HT-29 (cell line): Measurements from ENCODE around the gene PRG3. TPM values are rescaled to one million over a fixed set of nuclear protein-coding genes. Genes with fewer than 3 reads are reported as not detected.

Experiments used
- DNase-seq: peaks from one replicate; pipeline ENCODE4 v3.0.0-alpha.2; 2015; ENCODE audit warnings: low spot score
- total RNA-seq: library from RNA; depleted of rRNA; stranded (reverse); fragments of >200 nt; shearing (Covaris generic); gene quantifications from 2 replicates; pipeline ENCODE4 v1.2.3, GENCODE V29; 2014; rRNA removed

The PRG3 gene, protein sequence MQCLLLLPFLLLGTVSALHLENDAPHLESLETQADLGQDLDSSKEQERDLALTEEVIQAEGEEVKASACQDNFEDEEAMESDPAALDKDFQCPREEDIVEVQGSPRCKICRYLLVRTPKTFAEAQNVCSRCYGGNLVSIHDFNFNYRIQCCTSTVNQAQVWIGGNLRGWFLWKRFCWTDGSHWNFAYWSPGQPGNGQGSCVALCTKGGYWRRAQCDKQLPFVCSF
- total RNA-seq: not detected in 2 replicates

DNA sequence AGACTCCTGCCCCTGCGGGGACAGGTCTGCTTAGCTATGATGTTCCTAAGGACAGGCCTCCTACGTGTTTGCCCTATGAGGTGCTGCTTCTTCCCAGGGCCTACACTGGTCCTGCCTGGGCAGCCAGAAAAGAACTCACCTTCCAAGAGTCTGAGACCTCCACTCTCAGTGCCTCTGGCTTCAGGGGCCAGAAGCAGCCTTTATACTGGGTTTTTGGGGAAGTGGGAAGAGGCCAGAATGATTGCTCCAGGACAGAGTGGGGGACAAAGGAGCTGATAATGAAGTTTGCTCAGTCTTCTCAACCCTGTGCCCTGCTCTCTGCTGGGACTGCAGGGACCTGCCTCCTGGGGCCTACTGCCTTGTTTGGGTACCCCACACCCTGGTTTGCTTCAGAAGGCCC lies at the start of gene PRG3:
Gene PRG3, minus strand, starts transcription at position 176 of the 400 bp plus-strand sequence. CDS start 442 bp downstream, outside the sequence.
- no peak for DNase-seq

DNA sequence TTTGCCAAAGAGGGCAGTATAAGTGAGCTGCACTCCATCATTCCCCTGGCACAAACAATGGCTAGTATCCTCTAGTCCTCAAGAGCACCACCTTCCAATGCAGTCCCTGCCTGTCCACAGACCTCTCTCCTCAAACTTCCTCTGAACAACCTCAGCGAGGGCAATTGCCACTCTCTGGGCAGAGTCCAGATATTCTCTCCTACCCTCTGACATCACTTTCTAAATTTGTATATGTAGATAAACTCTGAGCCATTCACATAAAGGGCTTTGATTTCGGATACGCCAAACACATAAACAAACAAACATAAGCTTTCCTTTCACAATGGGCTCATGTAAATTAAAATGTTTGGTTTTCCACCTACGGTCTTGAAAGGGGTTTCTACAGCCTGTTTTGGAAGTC lies 49.0 kb upstream of the PRG3 start:
- no peak for DNase-seq

DNA sequence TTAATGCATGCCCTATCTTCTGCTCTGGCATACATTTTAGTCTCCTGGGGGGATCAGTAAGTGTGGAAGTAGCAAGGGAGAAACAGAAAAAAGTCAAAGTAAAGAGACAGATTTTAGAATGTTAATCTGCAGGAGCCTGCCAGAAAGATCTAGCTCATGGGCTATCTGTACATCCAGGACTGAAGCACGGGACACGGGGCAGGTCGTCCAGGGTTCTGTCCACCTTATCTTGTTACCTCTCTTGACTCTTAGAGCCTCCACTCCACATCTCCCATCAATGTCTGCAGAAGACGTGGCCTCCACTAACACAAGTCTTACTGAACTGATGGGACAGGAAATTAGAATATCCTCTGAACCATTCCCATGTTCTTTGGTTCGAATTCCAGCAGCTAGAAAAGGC lies 47.7 kb upstream of the PRG3 start:
- DNase-seq: no peak

- DNase-seq: no peak
Measured at GRCh38 chr11:57427727-57428082, 46.8 kb upstream of the PRG3 start.

DNA sequence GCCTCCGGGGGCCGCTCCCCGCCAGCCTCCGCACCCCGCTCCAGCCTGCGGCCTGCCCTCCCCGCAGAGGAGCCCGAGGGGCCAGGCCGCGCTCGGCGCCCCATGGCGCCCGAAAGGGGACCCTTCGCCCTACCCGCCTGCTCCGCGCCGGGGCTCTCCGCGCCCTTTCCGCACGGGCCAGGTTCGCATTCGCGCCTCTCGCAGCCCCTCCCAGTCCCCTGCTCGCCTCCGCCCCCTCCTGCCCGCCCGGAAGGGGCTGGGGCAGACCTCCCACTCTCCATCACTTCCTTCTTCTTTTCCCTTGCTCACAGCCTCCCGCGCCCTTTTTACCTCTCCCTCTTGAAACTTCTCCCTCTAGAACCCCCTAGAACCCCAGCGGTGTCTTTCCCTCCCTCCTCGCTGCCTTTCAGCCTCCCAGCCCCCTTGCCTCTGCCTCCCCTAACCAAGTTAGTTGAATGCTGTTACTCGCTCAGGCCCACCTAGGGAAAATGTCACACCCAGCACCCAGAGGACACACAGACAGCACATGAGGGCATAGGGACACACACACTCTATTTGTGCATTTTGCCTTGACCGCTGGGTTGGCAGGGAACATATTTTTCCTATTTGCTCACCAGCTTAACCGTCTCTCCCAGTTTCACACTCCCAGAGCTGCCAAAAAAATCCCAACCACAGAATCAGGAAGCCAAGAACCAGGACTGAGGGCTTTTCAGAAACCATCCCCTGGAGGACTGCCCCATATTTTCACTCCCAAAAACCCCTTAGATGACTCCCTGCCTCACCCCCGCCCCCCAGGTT lies 46.2 kb upstream of the PRG3 start, which contains the start of gene SLC43A3:
Gene SLC43A3, minus strand, starts transcription at position 193 of the 798 bp plus-strand sequence. CDS start 949 bp downstream, outside the sequence.
- DNase-seq: no peak

DNA sequence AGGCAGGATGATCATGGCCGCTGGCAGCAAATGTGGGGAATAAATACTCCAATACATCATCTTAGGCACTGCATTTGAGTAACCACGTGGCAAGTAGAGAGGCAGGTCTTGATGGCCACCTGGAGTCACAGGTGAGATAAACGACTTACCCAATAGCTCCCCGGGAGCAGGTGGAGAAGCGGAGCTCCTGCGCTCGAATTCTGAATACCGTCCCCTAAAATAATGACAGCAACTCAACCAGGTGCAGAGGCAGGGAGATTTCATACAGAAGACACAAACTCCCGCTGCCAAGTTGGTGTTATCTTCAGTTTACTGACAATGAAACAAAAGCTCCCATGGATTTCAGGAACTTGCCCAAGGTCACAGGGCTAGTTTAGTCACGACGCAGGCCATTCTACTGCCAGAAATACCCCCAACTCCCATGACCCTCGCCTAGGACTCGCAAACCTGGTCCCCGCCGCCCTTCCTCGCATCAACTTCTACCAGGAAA lies 45.5 kb upstream of the PRG3 start:
- DNase-seq: no peak

DNA sequence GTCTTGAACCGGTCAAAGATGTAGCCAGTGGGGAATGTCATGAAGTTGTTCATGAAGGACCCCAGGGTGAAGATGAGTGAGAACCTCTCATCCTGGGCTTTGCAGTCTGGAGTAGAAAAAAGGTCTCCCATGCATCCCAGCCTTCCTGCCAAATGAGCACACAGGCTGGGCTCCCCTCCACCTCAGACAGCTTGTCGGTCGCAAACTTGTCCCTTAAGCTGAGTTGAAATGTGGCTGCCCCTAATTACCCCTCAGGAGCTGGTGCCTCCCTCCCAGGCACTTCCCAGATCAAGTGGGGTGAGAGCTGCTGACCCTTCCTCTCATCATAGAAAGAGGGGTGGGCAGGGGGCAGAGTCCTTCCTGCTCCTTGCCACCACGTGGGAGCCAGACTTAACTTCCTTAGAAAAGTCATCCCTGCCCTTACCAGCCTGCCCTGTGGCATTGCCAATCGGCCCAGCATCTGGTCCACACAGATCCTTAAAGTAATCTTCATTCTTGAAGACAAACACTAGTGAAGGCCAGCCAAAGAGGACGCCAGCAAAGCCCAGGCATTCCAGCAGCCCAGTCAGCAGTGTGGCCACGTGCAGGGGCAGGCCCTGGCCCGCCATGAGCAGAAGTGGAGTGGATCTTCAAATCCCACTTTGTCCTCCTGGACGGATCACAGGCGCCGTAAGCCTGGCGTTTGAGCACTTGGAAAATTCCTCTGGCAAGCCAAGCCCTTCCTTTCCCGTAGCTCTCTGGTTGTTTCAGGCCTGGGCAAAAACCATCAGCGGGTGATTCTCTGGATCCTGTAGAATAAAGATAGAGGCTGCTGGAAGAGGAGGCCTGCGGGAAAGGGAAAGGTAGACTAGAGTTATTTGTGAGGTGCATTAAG lies 44.9 kb upstream of the PRG3 start:
- DNase-seq: no peak

GRCh38 chr11:57424792-57425564 lies 44.0 kb upstream of the PRG3 start:
- DNase-seq: no peak

GRCh38 chr11:57424137-57424791 lies 43.3 kb upstream of the PRG3 start:
- DNase-seq: no peak

DNA sequence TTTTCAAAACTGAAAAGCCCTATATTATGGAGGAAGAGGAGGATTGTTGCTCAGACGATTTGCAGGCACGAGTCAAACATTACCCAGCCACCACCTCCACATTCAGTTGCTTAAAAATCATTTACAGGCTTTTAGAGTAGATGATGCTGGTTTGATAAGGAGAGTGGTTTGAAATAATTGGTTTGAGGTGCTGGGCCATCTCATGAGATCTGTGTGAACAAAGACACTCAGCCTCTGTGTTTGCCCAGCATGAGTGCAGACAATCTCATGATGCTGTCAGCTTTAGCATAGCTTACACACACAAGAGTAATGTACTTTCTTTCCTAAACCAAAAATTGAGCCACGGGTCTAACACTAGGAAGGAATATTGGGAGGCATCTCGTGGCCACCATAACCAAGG lies 41.7 kb upstream of the PRG3 start:
- DNase-seq: no peak

GRCh38 chr11:57421805-57422204 lies 40.9 kb upstream of the PRG3 start:
- DNase-seq: no peak

GRCh38 chr11:57421066-57421465 lies 40.1 kb upstream of the PRG3 start:
- no peak for DNase-seq

DNA sequence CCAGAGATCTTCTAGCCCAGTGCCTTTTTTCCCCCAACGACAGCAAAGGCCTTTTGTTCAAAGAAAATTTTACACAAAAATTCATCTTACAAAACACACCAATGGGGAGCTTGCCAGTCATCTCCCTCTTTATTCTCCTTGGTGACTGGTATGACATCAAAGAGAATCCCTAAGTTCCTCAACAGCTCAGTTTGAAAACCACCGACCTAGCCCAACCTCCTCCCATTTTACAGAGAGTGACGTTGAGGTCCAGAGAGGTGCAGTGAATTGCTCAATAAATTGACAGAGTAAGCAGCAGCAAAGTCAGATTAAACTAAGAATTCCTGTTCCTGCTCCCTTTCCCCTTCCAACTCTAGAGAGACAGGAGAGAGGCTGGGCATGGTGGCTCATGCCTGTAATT lies 38.2 kb upstream of the PRG3 start:
- no peak for DNase-seq

- no peak for DNase-seq
Measured at GRCh38 chr11:57418131-57418530, 37.2 kb upstream of the PRG3 start.

- DNase-seq: no peak
Measured at GRCh38 chr11:57417056-57417455, 36.1 kb upstream of the PRG3 start.

- DNase-seq: no peak
Measured at GRCh38 chr11:57416436-57416835, 35.5 kb upstream of the PRG3 start.

- no peak for DNase-seq
Measured at GRCh38 chr11:57414612-57415212, 33.8 kb upstream of the PRG3 start.

DNA sequence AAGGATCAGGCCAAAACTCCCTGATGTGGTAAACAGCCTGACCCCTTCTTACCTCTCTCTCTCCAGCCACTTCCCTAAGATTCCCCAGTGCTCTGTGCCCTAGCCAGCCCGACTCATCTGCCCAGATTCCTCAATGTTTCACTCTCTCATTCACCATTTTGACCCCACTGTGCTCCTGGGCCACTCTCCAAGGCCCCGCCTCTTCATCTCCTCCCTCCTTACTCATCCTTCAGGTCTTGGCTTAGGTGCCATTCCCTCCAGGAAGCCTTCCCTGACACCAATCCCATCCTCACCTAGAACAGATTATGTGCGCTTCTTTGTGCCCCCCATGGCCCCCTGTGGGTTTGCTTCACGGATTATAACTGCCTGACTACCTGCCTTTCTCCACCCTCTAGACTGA lies 32.7 kb upstream of the PRG3 start:
- DNase-seq: no peak

DNA sequence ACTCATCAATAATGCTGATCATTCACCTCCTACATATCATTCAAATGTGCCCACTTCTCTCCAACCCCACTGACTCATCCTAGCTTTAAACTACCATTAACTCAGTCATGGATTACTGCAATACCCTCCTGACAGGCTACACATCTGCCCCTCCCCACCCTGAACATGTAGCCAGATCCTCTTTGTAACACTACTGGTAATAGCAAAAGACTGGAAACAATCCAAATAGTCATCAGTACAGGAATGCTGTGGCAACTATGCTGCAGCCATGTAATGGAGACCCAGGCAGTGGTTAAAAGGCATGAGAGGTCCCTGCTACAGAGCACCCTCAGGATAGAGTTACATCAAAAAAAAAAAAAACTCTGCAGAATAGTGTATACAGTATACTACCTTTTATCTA lies 29.3 kb upstream of the PRG3 start:
- no peak for DNase-seq
